Measurements from ENCODE around the gene SRPK2. TPM values are rescaled to one million over a fixed set of nuclear protein-coding genes. Genes with fewer than 3 reads are reported as not detected.
A peak's percentile ranks its signal among the peaks of the same experiment; 100 is the strongest.

SRPK2 gene
- total RNA-seq, 5 donors from 2014 or later (not counting 1 experiment from before 2014, with no cell fraction given): 41.6 to 71.4 (median 46.9) TPM

GRCh38 chr7:105131033-105131656 is 257.6 kb downstream of the SRPK2 start:
- Mint-ChIP-seq H3K27ac (no peak overlapping the region), H3K36me3 (peaks cover 32% of the 10 kb centered on the region), H3K9me3 (no peaks in the 10 kb centered on the region), H3K4me1 (peaks cover 6 to 10% (median 6%) of the 10 kb centered on the region in 3 donors), H3K4me3 (no peak overlapping the region), H3K27me3 (no peaks in the 10 kb centered on the region)
- no peak overlapping the region for H3K27ac ChIP-seq (ENCODE audit: low read length)
- ChIA-PET POLR2A (interaction anchor here in 1 of 2 donors (0.6 kb wide), 1 partner anchor 189 kb away, joined by 3 read pairs; no protein-coding TSS in a partner anchor), CTCF (no interaction called here)
- no peaks in the 10 kb centered on the region for H3K9me3 ChIP-seq
- DNase-seq (no peak), ATAC-seq (replicated peaks in 1 of 4) (no peak)
- WGBS (ENCODE audit: insufficient coverage): 64% methylated on average over 5 of the region's 12 CpGs
- H3K4me3 ChIP-seq (ENCODE audit: control insufficient read depth in 1 of 2, extremely low read depth in 1 of 2, low read length in 1 of 2): no peak overlapping the region
- H3K4me1 ChIP-seq (ENCODE audit: control insufficient read depth in 1 of 2, extremely low read depth in 1 of 2, insufficient read depth in 2 of 2, low read length in 2 of 2): peaks cover 0 to 4% of the 10 kb centered on the region in 2 experiments
- no peaks in the 10 kb centered on the region for H3K27me3 ChIP-seq (replicated peaks in 1 of 2; ENCODE audit: control insufficient read depth in 2 of 2, extremely low read depth in 1 of 2, insufficient read depth in 2 of 2, low read length in 1 of 2)
- peaks cover 4 to 64% of the 10 kb centered on the region in 2 donors for H3K36me3 ChIP-seq (ENCODE audit: control insufficient read depth in 2 of 2, extremely low read depth in 1 of 2, insufficient read depth in 1 of 2, low read length in 1 of 2)

GRCh38 chr7:105130580-105130979 is 258.1 kb downstream of the SRPK2 start:
- no peak overlapping the region for H3K27ac Mint-ChIP-seq
- H3K27me3 Mint-ChIP-seq: no peaks in the 10 kb centered on the region
- CTCF ChIA-PET: interaction anchor here in 1 of 2 donors (1.2 kb wide), 1 partner anchor 90 kb away, joined by 3 read pairs; no protein-coding TSS in a partner anchor
- ATAC-seq (replicated peaks in 1 of 4) (no peak), DNase-seq (no peak)
- Histone ChIP-seq H3K27me3 (replicated peaks in 1 of 2; ENCODE audit: control insufficient read depth in 2 of 2, extremely low read depth in 1 of 2, insufficient read depth in 2 of 2, low read length in 1 of 2) (no peaks in the 10 kb centered on the region), H3K27ac (ENCODE audit: low read length) (no peak overlapping the region), H3K4me1 (ENCODE audit: control insufficient read depth in 1 of 2, extremely low read depth in 1 of 2, insufficient read depth in 2 of 2, low read length in 2 of 2) (peaks cover 0 to 4% of the 10 kb centered on the region in 2 experiments), H3K36me3 (ENCODE audit: control insufficient read depth in 2 of 2, extremely low read depth in 1 of 2, insufficient read depth in 1 of 2, low read length in 1 of 2) (peaks cover 8 to 67% of the 10 kb centered on the region in 2 donors), H3K9me3 (no peaks in the 10 kb centered on the region), H3K4me3 (ENCODE audit: control insufficient read depth in 1 of 2, extremely low read depth in 1 of 2, low read length in 1 of 2) (no peak overlapping the region)
- no peak overlapping the region for H3K4me3 Mint-ChIP-seq
- WGBS (ENCODE audit: insufficient coverage): no CpG with 5 or more reads among the region's 2 CpGs
- POLR2A ChIA-PET: interaction anchor here in 1 of 2 donors (0.6 kb wide), 1 partner anchor 189 kb away, joined by 3 read pairs; no protein-coding TSS in a partner anchor
- no peaks in the 10 kb centered on the region for H3K9me3 Mint-ChIP-seq
- peaks cover 6 to 10% (median 6%) of the 10 kb centered on the region in 3 donors for H3K4me1 Mint-ChIP-seq
- H3K36me3 Mint-ChIP-seq: peaks cover 37% of the 10 kb centered on the region

GRCh38 chr7:105130048-105130447 is 258.7 kb downstream of the SRPK2 start:
- Histone ChIP-seq H3K9me3 (no peaks in the 10 kb centered on the region), H3K27ac (ENCODE audit: low read length) (no peak overlapping the region), H3K4me1 (ENCODE audit: control insufficient read depth in 1 of 2, extremely low read depth in 1 of 2, insufficient read depth in 2 of 2, low read length in 2 of 2) (peaks cover 0 to 4% of the 10 kb centered on the region in 2 experiments), H3K4me3 (ENCODE audit: control insufficient read depth in 1 of 2, extremely low read depth in 1 of 2, low read length in 1 of 2) (no peak overlapping the region), H3K27me3 (replicated peaks in 1 of 2; ENCODE audit: control insufficient read depth in 2 of 2, extremely low read depth in 1 of 2, insufficient read depth in 2 of 2, low read length in 1 of 2) (no peaks in the 10 kb centered on the region), H3K36me3 (ENCODE audit: control insufficient read depth in 2 of 2, extremely low read depth in 1 of 2, insufficient read depth in 1 of 2, low read length in 1 of 2) (peaks cover 8 to 73% of the 10 kb centered on the region in 2 donors)
- CTCF ChIA-PET: interaction anchor here in 1 of 2 donors (1.2 kb wide), 1 partner anchor 91 kb away, joined by 3 read pairs; no protein-coding TSS in a partner anchor
- Mint-ChIP-seq H3K27ac (peak overlapping the region in 1 of 2 donors; percentile 66), H3K36me3 (peaks cover 42% of the 10 kb centered on the region), H3K27me3 (no peaks in the 10 kb centered on the region), H3K4me1 (peaks cover 6 to 9% (median 6%) of the 10 kb centered on the region in 3 donors), H3K4me3 (no peak overlapping the region), H3K9me3 (no peaks in the 10 kb centered on the region)
- POLR2A ChIA-PET: no interaction called here
- ATAC-seq (replicated peaks in 1 of 4): no peak
- no peak for DNase-seq
- 100% methylated on average over 1 of the region's 5 CpGs for WGBS (ENCODE audit: insufficient coverage)

GRCh38 chr7:105127179-105127578 is 261.5 kb downstream of the SRPK2 start:
- Mint-ChIP-seq H3K27ac (peak overlapping the region in 1 of 2 donors; percentile 4), H3K36me3 (peaks cover 49% of the 10 kb centered on the region), H3K27me3 (no peaks in the 10 kb centered on the region), H3K4me3 (no peak overlapping the region), H3K4me1 (peaks cover 7 to 19% (median 15%) of the 10 kb centered on the region in 3 donors), H3K9me3 (no peaks in the 10 kb centered on the region)
- ATAC-seq (replicated peaks in 1 of 4) (no peak), DNase-seq (no peak)
- 72% methylated on average over 8 of the region's 8 CpGs for WGBS (ENCODE audit: insufficient coverage)
- Histone ChIP-seq H3K36me3 (ENCODE audit: control insufficient read depth in 2 of 2, extremely low read depth in 1 of 2, insufficient read depth in 1 of 2, low read length in 1 of 2) (peaks cover 8 to 74% of the 10 kb centered on the region in 2 donors), H3K27me3 (replicated peaks in 1 of 2; ENCODE audit: control insufficient read depth in 2 of 2, extremely low read depth in 1 of 2, insufficient read depth in 2 of 2, low read length in 1 of 2) (no peaks in the 10 kb centered on the region), H3K4me1 (ENCODE audit: control insufficient read depth in 1 of 2, extremely low read depth in 1 of 2, insufficient read depth in 2 of 2, low read length in 2 of 2) (peaks cover 0 to 4% of the 10 kb centered on the region in 2 experiments), H3K9me3 (no peaks in the 10 kb centered on the region), H3K27ac (ENCODE audit: low read length) (no peak overlapping the region), H3K4me3 (ENCODE audit: control insufficient read depth in 1 of 2, extremely low read depth in 1 of 2, low read length in 1 of 2) (no peak overlapping the region)
- ChIA-PET POLR2A (interaction anchor here in 1 of 2 donors (1.1 kb wide), 1 partner anchor 10 kb away, joined by 4 read pairs; no protein-coding TSS in a partner anchor), CTCF (no interaction called here)

GRCh38 chr7:105126436-105126975 is 262.2 kb downstream of the SRPK2 start:
- peaks cover 48% of the 10 kb centered on the region for H3K36me3 Mint-ChIP-seq
- peak overlapping the region in 1 of 2 donors; percentile 34 for H3K27ac Mint-ChIP-seq
- no peaks in the 10 kb centered on the region for H3K27me3 ChIP-seq (replicated peaks in 1 of 2; ENCODE audit: control insufficient read depth in 2 of 2, extremely low read depth in 1 of 2, insufficient read depth in 2 of 2, low read length in 1 of 2)
- no peaks in the 10 kb centered on the region for H3K9me3 ChIP-seq
- no peaks in the 10 kb centered on the region for H3K9me3 Mint-ChIP-seq
- H3K27me3 Mint-ChIP-seq: no peaks in the 10 kb centered on the region
- no peak overlapping the region for H3K4me3 Mint-ChIP-seq
- no peak overlapping the region for H3K27ac ChIP-seq (ENCODE audit: low read length)
- CTCF ChIA-PET: no interaction called here
- peaks cover 8 to 68% of the 10 kb centered on the region in 2 donors for H3K36me3 ChIP-seq (ENCODE audit: control insufficient read depth in 2 of 2, extremely low read depth in 1 of 2, insufficient read depth in 1 of 2, low read length in 1 of 2)
- H3K4me1 Mint-ChIP-seq: peaks cover 5 to 22% (median 17%) of the 10 kb centered on the region in 3 donors
- DNase-seq (no peak), ATAC-seq (replicated peaks in 1 of 4) (no peak)
- peaks cover 0 to 4% of the 10 kb centered on the region in 2 experiments for H3K4me1 ChIP-seq (ENCODE audit: control insufficient read depth in 1 of 2, extremely low read depth in 1 of 2, insufficient read depth in 2 of 2, low read length in 2 of 2)
- no peak overlapping the region for H3K4me3 ChIP-seq (ENCODE audit: control insufficient read depth in 1 of 2, extremely low read depth in 1 of 2, low read length in 1 of 2)
- WGBS (ENCODE audit: insufficient coverage): 100% methylated on average over 2 of the region's 4 CpGs
- POLR2A ChIA-PET: no interaction called here

GRCh38 chr7:105125745-105126144 is 263.0 kb downstream of the SRPK2 start:
- Mint-ChIP-seq H3K27me3 (no peaks in the 10 kb centered on the region), H3K27ac (no peak overlapping the region), H3K4me3 (no peak overlapping the region), H3K36me3 (peaks cover 45% of the 10 kb centered on the region), H3K9me3 (no peaks in the 10 kb centered on the region), H3K4me1 (peaks cover 7 to 29% (median 18%) of the 10 kb centered on the region in 3 donors)
- no peak overlapping the region for H3K4me3 ChIP-seq (ENCODE audit: control insufficient read depth in 1 of 2, extremely low read depth in 1 of 2, low read length in 1 of 2)
- H3K4me1 ChIP-seq (ENCODE audit: control insufficient read depth in 1 of 2, extremely low read depth in 1 of 2, insufficient read depth in 2 of 2, low read length in 2 of 2): peaks cover 0 to 2% of the 10 kb centered on the region in 2 experiments
- ChIA-PET POLR2A (interaction anchor here in 1 of 2 donors (0.7 kb wide), 1 partner anchor 186 kb away, joined by 3 read pairs; no protein-coding TSS in a partner anchor), CTCF (no interaction called here)
- H3K36me3 ChIP-seq (ENCODE audit: control insufficient read depth in 2 of 2, extremely low read depth in 1 of 2, insufficient read depth in 1 of 2, low read length in 1 of 2): peaks cover 8 to 63% of the 10 kb centered on the region in 2 donors
- no peaks in the 10 kb centered on the region for H3K27me3 ChIP-seq (replicated peaks in 1 of 2; ENCODE audit: control insufficient read depth in 2 of 2, extremely low read depth in 1 of 2, insufficient read depth in 2 of 2, low read length in 1 of 2)
- H3K9me3 ChIP-seq: no peaks in the 10 kb centered on the region
- ATAC-seq (replicated peaks in 1 of 4) (no peak), DNase-seq (no peak)
- H3K27ac ChIP-seq (ENCODE audit: low read length): no peak overlapping the region
- WGBS (ENCODE audit: insufficient coverage): 87% methylated on average over 12 of the region's 12 CpGs
